PC-9 (cell line): ENCODE data around the gene SYNGR4. TPM values are rescaled to one million over a fixed set of nuclear protein-coding genes. Genes with fewer than 3 reads are reported as not detected.

ENCODE experiments used
- BruUV-seq: library from RNA; stranded (reverse); fragments of 400-500 nt; replicated peaks from 2 replicates; lab custom pipeline; 2021; lab: Mats Ljungman, UMichigan
- CTCF ChIA-PET: fragments of 300-600 bp; sonication (Branson Sonifier 250); formaldehyde crosslinking; loops from one replicate; lab custom pipeline; 2022; ENCODE audit warnings: antibody characterized with exemption; lab: Charles Lee
- POLR2A ChIA-PET: fragments of 300-600 bp; sonication (Branson Sonifier 250); formaldehyde crosslinking; loops from one replicate; lab custom pipeline; 2022; ENCODE audit warnings: antibody characterized with exemption; ENCODE audit not compliant: unreplicated experiment; lab: Charles Lee
- DNase-seq, 2 experiments: peaks; one replicate each; pipeline versions ENCODE4 v3.0.0 to v3.0.0-alpha.2; 2015 to 2022; ENCODE audit warnings: mixed read lengths in 1 of 2
- H2AFZ ChIP-seq: fragments of 200-600 bp; sonication (generic); 2 replicates; pipeline ENCODE4 v1.8.1; 2017; ENCODE audit warnings: antibody characterized with exemption
- H3F3A ChIP-seq: fragments of 200-600 bp; sonication (generic); 2 replicates; pipeline ENCODE4 v1.8.1; 2017; ENCODE audit warnings: antibody characterized with exemption, mild to moderate bottlenecking, low read depth; ENCODE audit not compliant: insufficient read depth
- H3K27ac ChIP-seq: fragments of 200-600 bp; sonication (generic); 2 replicates; pipeline ENCODE4 v1.6.1; 2016; ENCODE audit warnings: mixed run types
- H3K27me3 ChIP-seq: fragments of 200-600 bp; sonication (generic); 2 replicates; pipeline ENCODE4 v1.6.1; 2016; ENCODE audit warnings: low read depth, mixed run types; ENCODE audit not compliant: insufficient read depth
- H3K36me3 ChIP-seq: fragments of 200-600 bp; sonication (generic); 2 replicates; pipeline ENCODE4 v1.6.1; 2016; ENCODE audit warnings: low read depth, mixed run types
- H3K4me1 ChIP-seq: fragments of 200-600 bp; sonication (generic); replicated peaks from 2 replicates; pipeline ENCODE4 v1.6.1; 2016; ENCODE audit warnings: mixed run types; ENCODE audit not compliant: insufficient read depth
- H3K4me2 ChIP-seq: fragments of 200-600 bp; sonication (generic); 2 replicates; pipeline ENCODE4 v1.6.1; 2017; ENCODE audit warnings: mixed run types
- H3K4me3 ChIP-seq: fragments of 200-600 bp; sonication (generic); 2 replicates; pipeline ENCODE4 v1.6.1; 2016; ENCODE audit warnings: mixed run types
- H3K79me2 ChIP-seq: fragments of 200-600 bp; sonication (generic); 2 replicates; pipeline ENCODE4 v1.6.1; 2017; ENCODE audit warnings: low read depth, mixed run types
- H3K9me2 ChIP-seq: fragments of 200-600 bp; sonication (generic); 2 replicates; pipeline ENCODE4 v1.8.1; 2017; ENCODE audit warnings: mild to moderate bottlenecking; ENCODE audit not compliant: insufficient read depth
- H3K9me3 ChIP-seq: fragments of 200-600 bp; sonication (generic); 2 replicates; pipeline ENCODE4 v1.8.1; 2016; ENCODE audit warnings: low read depth; ENCODE audit not compliant: insufficient read depth
- H4K20me1 ChIP-seq: fragments of 200-600 bp; sonication (generic); 2 replicates; pipeline ENCODE4 v1.8.1; 2017; ENCODE audit not compliant: insufficient read depth
- CTCF ChIP-seq: fragments of 200-600 bp; sonication (generic); conservative IDR thresholded peaks from 2 replicates; pipeline ENCODE4 v1.6.1; 2017; ENCODE audit warnings: mixed run types, antibody characterized with exemption, mild to moderate bottlenecking, moderate library complexity
- EZH2 ChIP-seq: fragments of 200-600 bp; sonication (generic); IDR thresholded peaks from 2 replicates; pipeline ENCODE4 v1.8.0; 2017; ENCODE audit warnings: antibody characterized with exemption, low read depth
- intact Hi-C: fragments of 100-400 bp; cut with micrococcal nuclease; formaldehyde crosslinking; loops from one replicate; pipeline ENCODE4 v1.10.0; 2022; ENCODE audit not compliant: unreplicated experiment
- total RNA-seq: library from RNA; stranded (reverse); gene quantifications from 2 replicates; pipeline ENCODE4 v1.2.3, GENCODE V29; 2021

SYNGR4 gene
- total RNA-seq, 1 experiment from 2014 or later, result 1.3 TPM

GRCh38 chr19:48395499-48395898 is 31.3 kb downstream of the SYNGR4 start:
- H3K9me2 ChIP-seq, result no peaks in the 10 kb centered on the region
- H3F3A ChIP-seq, result peaks cover 50% of the 10 kb centered on the region
- no peak overlapping the region for H3K4me3 ChIP-seq
- DNase-seq, result no peak
- TF ChIP-seq CTCF, result no peak
- no peak for TF ChIP-seq EZH2
- peaks cover 7% of the 10 kb centered on the region for H4K20me1 ChIP-seq
- peaks cover 20% of the 10 kb centered on the region for H3K4me1 ChIP-seq
- no peaks in the 10 kb centered on the region for H3K9me3 ChIP-seq
- H3K27me3 ChIP-seq, result peaks cover 11% of the 10 kb centered on the region
- intact Hi-C loops, result loop anchor here (5.0 kb wide), 1 partner anchor 72 kb away; the partner anchor contains the start of gene CYTH2
- H2AFZ ChIP-seq, result no peak overlapping the region
- H3K79me2 ChIP-seq, result peaks cover 32% of the 10 kb centered on the region
- no peaks in the 10 kb centered on the region for H3K36me3 ChIP-seq
- BruUV-seq, result no TSS peak
- H3K27ac ChIP-seq, result no peak overlapping the region
- H3K4me2 ChIP-seq, result no peak overlapping the region
- ChIA-PET CTCF (interaction anchor here (0.6 kb wide), 1 partner anchor 63 kb away, joined by 9 read pairs; no protein-coding TSS in a partner anchor), POLR2A (no interaction called here)

- Histone ChIP-seq H3K9me3 (no peaks in the 10 kb centered on the region), H3K27me3 (peaks cover 11% of the 10 kb centered on the region), H3F3A (peaks cover 57% of the 10 kb centered on the region), H3K79me2 (peaks cover 32% of the 10 kb centered on the region), H3K9me2 (no peaks in the 10 kb centered on the region), H3K36me3 (no peaks in the 10 kb centered on the region), H3K4me2 (peak overlapping the region; percentile 98; the same call in 1 of the 2 replicates), H3K4me1 (peaks cover 22% of the 10 kb centered on the region), H3K27ac (no peak overlapping the region), H4K20me1 (peaks cover 14% of the 10 kb centered on the region), H3K4me3 (no peak overlapping the region), H2AFZ (no peak overlapping the region)
- no peak for DNase-seq
- POLR2A ChIA-PET, result no interaction called here
- CTCF ChIA-PET, result no interaction called here
- TF ChIP-seq CTCF (no peak), EZH2 (no peak)
- intact Hi-C loops, result loop anchor here (5.0 kb wide), 1 partner anchor 71 kb away; the partner anchor contains the start of gene CYTH2
- no TSS peak for BruUV-seq
Observed at GRCh38 chr19:48396016-48396823, 32.1 kb downstream of the SYNGR4 start.

- intact Hi-C loops, result loop anchor here (1.0 to 5.0 kb wide), 2 partner anchors 49 to 71 kb away; partner anchors contain the start of genes CYTH2 and GRWD1
- Histone ChIP-seq H2AFZ (no peak overlapping the region), H3K36me3 (no peaks in the 10 kb centered on the region), H3K4me1 (peaks cover 22% of the 10 kb centered on the region), H4K20me1 (peaks cover 20% of the 10 kb centered on the region), H3K27ac (no peak overlapping the region), H3K79me2 (peaks cover 37% of the 10 kb centered on the region), H3K4me2 (peak overlapping the region; percentile 98), H3K9me2 (no peaks in the 10 kb centered on the region), H3F3A (peaks cover 63% of the 10 kb centered on the region), H3K4me3 (peak overlapping the region; percentile 95; the same call in 1 of the 2 replicates), H3K27me3 (peaks cover 11% of the 10 kb centered on the region), H3K9me3 (no peaks in the 10 kb centered on the region)
- no TSS peak for BruUV-seq
- DNase-seq, result no peak
- POLR2A ChIA-PET, result no interaction called here
- TF ChIP-seq EZH2 (no peak), CTCF (no peak)
- CTCF ChIA-PET, result no interaction called here
Observed at GRCh38 chr19:48396824-48397176, 32.6 kb downstream of the SYNGR4 start.
